Dendritic cell treated with granulocyte-macrophage colony-stimulating factor and Interleukin-4, amounts not matched to agents 40 ng/mL and 50 ng/mL, for 4 days (primary cell): ENCODE measurements around the gene ACER1.
A peak's percentile ranks its signal among the peaks of the same experiment; 100 is the strongest.

Experiments
- H3K27ac Mint-ChIP-seq: one replicate; pipeline ENCODE4 v1.8.0; 2022; ENCODE audit warnings: mild to moderate bottlenecking, mixed read lengths
- H3K27me3 Mint-ChIP-seq: one replicate; pipeline ENCODE4 v1.8.0; 2022; ENCODE audit warnings: mild to moderate bottlenecking, mixed read lengths
- H3K36me3 Mint-ChIP-seq: one replicate; pipeline ENCODE4 v1.8.0; 2022; ENCODE audit warnings: low read depth, mixed read lengths
- H3K4me1 Mint-ChIP-seq: one replicate; pipeline ENCODE4 v1.8.0; 2022; ENCODE audit warnings: low read depth, mixed read lengths
- H3K4me3 Mint-ChIP-seq: one replicate; pipeline ENCODE4 v1.8.0; 2022; ENCODE audit warnings: mild to moderate bottlenecking, moderate library complexity, mixed read lengths
- H3K9me3 Mint-ChIP-seq: one replicate; pipeline ENCODE4 v1.8.0; 2022; ENCODE audit warnings: mixed read lengths
- intact Hi-C: fragments of 100-400 bp; cut with micrococcal nuclease; formaldehyde crosslinking; loops from one replicate; pipeline ENCODE4 v1.15.0; 2022

The ACER1 gene

DNA sequence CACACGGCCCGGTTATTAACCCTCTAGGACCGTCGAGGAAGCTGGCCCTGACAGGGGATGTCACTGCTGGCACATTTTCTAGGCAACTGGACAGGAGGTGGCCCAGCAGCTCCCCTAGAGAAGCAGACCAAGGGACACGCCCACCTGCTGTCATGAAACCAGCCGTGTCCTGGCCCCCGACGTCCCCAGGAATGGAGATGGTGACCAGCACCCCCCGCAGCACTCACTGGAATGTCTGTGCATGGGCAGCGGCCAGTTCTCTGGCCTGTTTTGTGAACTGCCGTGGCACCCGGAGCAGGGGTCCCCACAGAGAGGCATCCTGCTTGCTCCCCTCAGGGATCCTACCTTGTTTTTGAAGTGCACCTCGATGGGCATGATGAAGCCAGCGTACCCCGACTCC, 71.5 kb downstream of the ACER1 start:
- no peaks in the 10 kb centered on the region for H3K27me3 Mint-ChIP-seq
- H3K27ac Mint-ChIP-seq = no peak overlapping the region
- H3K4me1 Mint-ChIP-seq = peaks cover 18% of the 10 kb centered on the region
- H3K36me3 Mint-ChIP-seq = peaks cover 100% of the 10 kb centered on the region
- intact Hi-C loops = no loop called here
- H3K4me3 Mint-ChIP-seq = no peak overlapping the region
- H3K9me3 Mint-ChIP-seq = peaks cover 9% of the 10 kb centered on the region

DNA sequence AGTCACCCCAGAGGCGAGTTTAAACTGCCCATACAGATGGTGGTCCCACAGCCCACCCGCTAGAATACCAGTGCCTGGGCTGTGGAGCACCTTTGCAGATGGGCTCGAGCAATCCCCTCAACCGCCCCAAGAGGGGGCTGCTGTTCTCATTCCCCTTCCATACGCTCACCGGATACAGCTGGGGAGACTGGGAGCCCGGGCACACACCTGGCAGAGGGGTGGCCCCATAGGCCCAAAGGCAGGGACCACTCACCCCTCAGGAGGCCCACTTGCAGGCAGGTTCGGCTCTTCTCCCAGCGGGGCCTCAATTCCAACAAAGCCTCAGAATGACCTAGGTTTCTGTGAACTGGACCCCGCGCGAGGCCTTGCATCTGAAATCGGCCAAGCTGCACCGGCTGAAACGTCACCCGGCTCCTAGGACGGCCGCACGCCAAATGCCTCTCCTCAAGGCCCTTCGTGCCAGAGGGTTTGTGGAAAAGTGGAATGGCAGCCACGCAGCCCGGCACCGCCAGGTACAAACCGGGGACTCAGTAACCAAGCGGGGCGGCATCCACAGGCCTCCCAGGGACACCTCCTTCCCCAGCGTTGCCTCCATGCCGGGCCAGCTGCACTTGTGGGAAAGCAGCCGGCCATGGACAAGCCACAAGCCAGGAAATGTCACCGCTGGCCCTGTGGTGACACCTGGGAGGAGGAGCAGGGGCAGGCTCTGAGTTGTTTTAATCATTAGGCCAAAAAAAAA, 72.3 kb downstream of the ACER1 start:
- Mint-ChIP-seq H3K27me3 (no peaks in the 10 kb centered on the region), H3K36me3 (peaks cover 100% of the 10 kb centered on the region), H3K4me3 (no peak overlapping the region), H3K4me1 (peaks cover 20% of the 10 kb centered on the region), H3K27ac (no peak overlapping the region), H3K9me3 (peaks cover 9% of the 10 kb centered on the region)
- intact Hi-C loops = no loop called here

DNA sequence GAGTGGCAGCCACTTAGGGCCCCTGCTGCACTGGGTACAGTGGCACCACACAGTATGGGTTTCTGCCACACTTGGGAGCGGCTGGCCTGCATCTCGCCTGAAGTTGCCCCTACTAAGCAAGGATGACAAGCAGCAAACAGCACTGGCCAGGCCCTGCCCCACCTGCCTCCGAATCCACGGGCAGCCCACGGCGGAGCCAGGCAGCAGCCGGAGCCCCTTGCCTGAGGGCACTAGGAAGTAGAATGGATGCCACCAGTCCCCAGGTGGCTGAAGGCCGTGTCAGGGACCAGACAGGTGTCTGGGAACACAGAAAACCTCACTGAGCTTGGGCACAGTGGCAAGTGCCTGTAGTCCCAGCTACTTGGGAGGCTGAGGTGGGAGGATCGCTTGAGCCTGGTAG, 73.0 kb downstream of the ACER1 start:
- intact Hi-C loops = no loop called here
- no peak overlapping the region for H3K27ac Mint-ChIP-seq

DNA sequence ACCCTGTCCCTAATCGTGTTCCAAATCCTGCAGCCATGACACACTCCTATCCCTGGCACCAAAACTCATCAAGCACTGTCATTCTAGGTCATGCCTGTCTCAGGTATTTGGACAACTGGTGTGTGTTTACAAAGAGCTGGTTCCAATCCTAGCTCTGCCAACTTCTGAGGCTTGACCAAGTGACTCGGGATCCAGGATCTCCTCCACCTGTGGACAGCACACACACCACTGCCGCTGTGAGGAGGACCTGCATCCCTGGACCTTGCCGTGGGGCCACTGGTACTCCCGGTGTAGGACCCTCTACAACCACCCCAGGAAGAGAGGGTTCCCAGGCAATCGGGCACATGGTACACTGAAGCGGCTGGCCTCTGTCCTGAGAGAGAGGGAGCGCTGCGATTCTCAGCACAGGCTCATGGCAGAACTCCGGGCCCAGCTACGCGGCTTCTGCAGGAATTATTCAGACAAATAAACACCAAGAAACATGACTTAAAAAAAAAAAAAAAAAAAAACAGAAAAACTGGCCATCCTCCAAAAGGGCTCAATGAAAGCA, 74.0 kb downstream of the ACER1 start:
- Mint-ChIP-seq H3K9me3 (peaks cover 9% of the 10 kb centered on the region), H3K4me1 (peaks cover 20% of the 10 kb centered on the region), H3K27me3 (no peaks in the 10 kb centered on the region), H3K36me3 (peaks cover 99% of the 10 kb centered on the region), H3K4me3 (no peak overlapping the region), H3K27ac (no peak overlapping the region)
- intact Hi-C loops = no loop called here

More for the DNA sequence above, 73.0 kb downstream of the ACER1 start:
- H3K4me1 Mint-ChIP-seq = peaks cover 20% of the 10 kb centered on the region
- peaks cover 100% of the 10 kb centered on the region for H3K36me3 Mint-ChIP-seq
- no peak overlapping the region for H3K4me3 Mint-ChIP-seq
- peaks cover 9% of the 10 kb centered on the region for H3K9me3 Mint-ChIP-seq
- H3K27me3 Mint-ChIP-seq = no peaks in the 10 kb centered on the region

DNA sequence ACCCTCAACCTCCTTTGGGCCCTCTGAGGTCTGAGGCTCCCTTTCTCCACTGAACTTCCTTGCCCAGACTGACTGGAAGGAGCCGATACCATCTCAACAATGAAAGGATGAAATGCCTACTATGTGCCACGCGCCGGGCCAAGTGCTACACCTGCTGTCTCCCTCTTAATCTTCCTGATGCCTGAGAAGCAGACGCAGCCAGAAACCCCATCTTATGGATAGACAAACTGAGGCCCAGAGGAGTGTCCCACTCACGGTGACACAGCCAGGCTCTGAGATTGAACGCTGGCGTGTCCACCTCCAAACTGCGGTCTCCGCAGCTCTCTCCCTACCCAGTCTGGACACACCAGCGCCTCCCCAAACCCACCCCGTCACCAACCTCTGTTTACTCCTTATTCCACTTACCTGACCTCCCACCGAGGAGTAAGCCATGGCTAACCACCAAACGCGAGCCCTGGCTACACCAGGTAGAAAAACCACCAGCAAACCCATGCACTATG, 74.5 kb downstream of the ACER1 start:
- H3K27me3 Mint-ChIP-seq = no peaks in the 10 kb centered on the region
- no peak overlapping the region for H3K4me3 Mint-ChIP-seq
- peak overlapping the region; percentile 19 for H3K27ac Mint-ChIP-seq
- peaks cover 20% of the 10 kb centered on the region for H3K4me1 Mint-ChIP-seq
- intact Hi-C loops = no loop called here
- peaks cover 99% of the 10 kb centered on the region for H3K36me3 Mint-ChIP-seq
- H3K9me3 Mint-ChIP-seq = peaks cover 9% of the 10 kb centered on the region
